DMS153 (cell line): ENCODE results near the gene RIC8A.

Experiments
- DNase-seq: peaks from one replicate; lab custom pipeline; 2025; lab: John Stamatoyannopoulos, UW

Gene RIC8A

GRCh38 chr11:250274-250673 lies 42.8 kb downstream of the RIC8A start:
- no peak for DNase-seq

- peak; percentile 13 for DNase-seq
These were observed 43.3 kb downstream of the RIC8A start for GRCh38 chr11:250740-251299.

DNA sequence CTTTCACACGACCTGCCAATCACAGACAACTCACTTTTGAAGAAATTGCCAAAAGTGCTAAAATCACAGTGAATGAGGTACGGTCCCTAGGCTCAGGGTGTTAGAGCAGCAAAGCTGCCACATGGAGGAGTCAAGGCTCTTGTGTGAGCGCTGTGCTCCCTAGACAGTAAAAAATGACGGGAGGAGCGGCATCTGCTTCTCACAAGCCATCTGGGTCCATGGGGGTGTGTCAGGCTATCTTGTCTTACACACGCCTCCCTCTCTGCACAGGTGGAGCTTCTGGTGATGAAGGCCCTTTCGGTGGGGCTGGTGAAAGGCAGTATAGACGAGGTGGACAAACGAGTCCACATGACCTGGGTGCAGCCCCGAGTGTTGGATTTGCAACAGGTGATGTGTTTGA lies 44.0 kb downstream of the RIC8A start:
- DNase-seq, result no peak

DNA sequence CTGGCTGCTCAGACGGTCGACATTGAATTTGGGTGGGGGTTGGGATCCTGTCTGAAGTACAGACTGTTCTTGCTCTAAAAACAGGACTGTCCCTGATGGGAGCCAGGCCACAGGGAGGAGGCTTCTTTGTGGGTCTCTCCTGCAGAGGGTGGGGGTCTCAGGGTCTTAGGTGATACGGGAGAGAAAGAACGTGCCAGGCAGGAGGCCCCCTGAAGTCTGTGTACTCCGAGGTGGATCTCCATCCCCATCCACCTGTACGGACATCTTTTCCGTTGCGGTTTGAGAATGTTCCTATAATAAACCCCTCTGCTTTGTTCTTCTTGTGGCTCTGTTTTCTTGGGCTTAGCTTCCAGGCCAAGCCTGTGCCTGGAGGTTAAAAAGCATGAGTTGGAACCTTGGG lies 45.2 kb downstream of the RIC8A start:
- DNase-seq, result no peak

DNA sequence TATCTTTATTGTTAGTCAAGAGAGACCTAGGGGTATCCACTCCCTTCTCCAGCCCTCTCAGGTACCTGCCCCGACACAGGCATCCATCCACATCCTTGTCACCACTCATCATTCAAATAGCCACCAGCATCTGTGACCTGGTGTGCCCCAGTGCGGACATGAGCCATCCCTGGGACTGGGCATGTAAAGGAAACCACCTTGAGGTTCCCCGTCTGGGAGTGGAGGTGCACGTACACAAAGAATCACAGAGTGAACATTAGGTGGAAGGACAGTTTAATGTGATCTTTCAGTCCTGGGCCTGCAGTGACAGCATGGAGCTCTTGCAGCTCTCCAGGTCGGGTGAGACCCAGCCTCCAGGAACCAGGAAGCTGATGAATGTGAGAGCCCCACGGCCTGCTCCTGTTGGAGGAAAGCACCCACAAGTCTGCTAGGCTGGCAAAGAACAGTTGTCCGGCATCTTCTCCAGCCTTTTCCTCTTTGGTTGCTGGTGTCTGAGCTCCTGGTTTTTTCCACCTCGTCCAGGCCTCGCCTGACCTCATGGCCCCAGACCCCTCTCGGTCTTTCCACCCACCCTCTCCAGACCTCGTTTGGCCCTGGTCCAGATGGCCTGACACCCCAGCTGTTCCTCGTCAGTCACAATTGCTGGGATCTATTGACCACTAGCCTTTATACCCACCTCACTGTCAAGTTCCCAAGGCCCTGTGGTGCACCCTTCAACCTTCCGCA lies 45.8 kb downstream of the RIC8A start:
- no peak for DNase-seq

GRCh38 chr11:253886-254270 lies 46.4 kb downstream of the RIC8A start:
- DNase-seq, result no peak

- DNase-seq, result no peak
These were observed 47.7 kb downstream of the RIC8A start for GRCh38 chr11:255176-255575.

DNA sequence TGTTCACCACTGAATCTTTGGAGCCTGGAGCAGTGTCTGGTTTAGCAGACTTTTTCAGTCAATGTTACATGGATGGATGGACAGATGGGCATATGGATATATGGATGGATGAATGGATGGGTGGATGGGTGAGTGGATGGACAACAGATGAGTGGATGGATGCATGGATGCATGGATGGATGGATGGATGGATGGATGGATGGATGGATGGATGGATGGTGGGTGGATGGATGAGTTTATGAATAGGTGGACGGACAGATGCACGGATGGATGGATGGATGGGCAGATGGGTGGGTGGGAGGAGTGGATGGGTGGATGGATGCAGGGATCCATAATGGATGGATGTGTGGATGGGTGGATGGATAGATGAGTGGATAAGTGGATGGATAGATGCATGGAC lies 48.3 kb downstream of the RIC8A start:
- DNase-seq, result no peak

DNA sequence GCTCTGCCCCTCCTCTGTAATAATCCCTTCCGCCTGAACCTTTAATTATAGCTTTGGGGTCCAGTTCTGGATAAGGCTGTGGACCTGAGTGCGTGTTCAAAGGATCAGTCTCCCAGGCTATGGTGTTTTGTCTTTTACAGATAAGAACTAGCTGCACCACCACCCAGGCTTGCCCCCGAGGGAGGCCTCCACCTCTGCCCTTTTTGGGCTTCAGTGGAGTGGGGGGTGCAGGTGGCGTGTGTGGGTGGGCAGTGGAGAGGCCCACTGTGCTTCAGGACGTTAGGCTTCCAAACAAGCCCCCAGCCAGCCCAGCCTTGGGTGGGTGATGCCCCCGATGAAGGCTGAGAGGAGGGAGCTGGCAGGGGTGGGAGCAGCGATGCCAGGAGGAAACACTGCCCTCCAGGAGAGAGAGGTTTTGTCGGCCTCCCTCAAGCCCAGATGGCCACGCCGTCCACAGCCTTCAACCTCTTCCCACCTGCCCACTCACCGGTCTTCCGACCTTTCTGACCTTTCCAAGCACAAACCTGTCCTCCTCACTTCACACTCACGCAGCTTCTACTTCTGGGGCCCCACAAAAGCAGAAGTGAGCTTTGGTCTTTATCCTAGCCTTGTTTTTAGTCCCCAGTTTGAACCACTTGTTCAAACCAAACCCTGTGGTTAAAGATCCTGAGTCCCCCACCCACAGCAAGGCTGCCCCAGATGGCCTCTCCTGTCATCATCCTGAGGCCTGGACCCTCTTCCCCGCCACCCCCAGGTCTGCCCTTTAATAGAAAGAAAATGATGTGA lies 49.6 kb downstream of the RIC8A start:
- DNase-seq, result no peak

- DNase-seq, result no peak
These were observed 50.4 kb downstream of the RIC8A start for GRCh38 chr11:257766-258493.

GRCh38 chr11:259413-259812 lies 51.9 kb downstream of the RIC8A start:
- DNase-seq, result no peak

DNA sequence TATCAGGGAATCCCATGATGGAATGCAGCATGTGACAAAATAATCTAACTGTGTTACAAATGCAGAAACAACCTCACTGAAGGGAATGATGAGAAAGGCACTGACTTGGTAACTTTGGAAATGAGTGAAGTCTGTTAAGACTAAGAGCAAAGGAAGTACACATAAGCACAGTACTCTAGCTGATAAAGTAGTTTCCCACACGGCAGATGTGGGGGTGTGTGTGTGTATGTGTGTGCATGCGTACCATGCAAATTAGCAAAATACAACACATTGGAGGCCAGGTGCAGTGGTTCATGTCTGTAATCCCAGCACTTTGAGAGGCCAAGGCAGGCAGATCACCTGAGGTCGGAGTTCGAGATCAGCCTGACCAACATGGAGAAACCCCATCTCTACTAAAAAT lies 54.1 kb downstream of the RIC8A start:
- DNase-seq, result no peak
